Panc1 (cell line): ENCODE results near the gene MST1. TPM values are rescaled to one million over a fixed set of nuclear protein-coding genes. Genes with fewer than 3 reads are reported as not detected.

ENCODE experiments used
- ATAC-seq: fragments of 200-7000 bp; cut with Tn5 transposase; 2 replicates; pipeline ENCODE4 v1.9.1; 2020; ENCODE audit warnings: mild to moderate bottlenecking, moderate library complexity
- BruUV-seq: library from RNA; stranded (reverse); fragments of 400-500 nt; replicated peaks from 2 replicates; lab custom pipeline; 2021; lab: Mats Ljungman, UMichigan
- CTCF ChIA-PET: fragments of 300-600 bp; sonication (Branson Sonifier 250); formaldehyde crosslinking; loops from one replicate; lab custom pipeline; 2022; ENCODE audit warnings: antibody characterized with exemption; lab: Charles Lee
- POLR2A ChIA-PET: fragments of 300-600 bp; sonication (Branson Sonifier 250); formaldehyde crosslinking; loops from one replicate; lab custom pipeline; 2022; ENCODE audit warnings: antibody characterized with exemption; lab: Charles Lee
- DNase-seq: peaks from one replicate; pipeline ENCODE4 v3.0.0-alpha.2; 2010; ENCODE audit warnings: low read depth, low spot score
- H3K27ac ChIP-seq: 2 replicates; pipeline ENCODE4 v1.5.1; 2011; ENCODE audit warnings: mild to moderate bottlenecking, low read length, inconsistent platforms
- H3K27me3 ChIP-seq: fragments of 200-500 bp; sonication (Bioruptor generic); 2 replicates; pipeline ENCODE4 v1.6.0; 2014; ENCODE audit warnings: low read length, inconsistent platforms; ENCODE audit not compliant: control insufficient read depth, insufficient read depth
- H3K36me3 ChIP-seq: fragments of 200-500 bp; sonication (Bioruptor generic); 2 replicates; pipeline ENCODE4 v1.5.1; 2014; ENCODE audit warnings: inconsistent platforms, mild to moderate bottlenecking, low read length, moderate library complexity; ENCODE audit not compliant: control insufficient read depth, insufficient read depth
- H3K4me1 ChIP-seq: 2 replicates; pipeline ENCODE4 v1.5.1; 2011; ENCODE audit warnings: inconsistent platforms, mild to moderate bottlenecking, low read length, moderate library complexity; ENCODE audit not compliant: control insufficient read depth, insufficient read depth
- H3K4me3 ChIP-seq, 2 experiments: 2 replicates each; pipeline ENCODE4 v1.5.1; 2011 to 2012; ENCODE audit warnings: low read depth in 2 of 2, low read length in 2 of 2, mild to moderate bottlenecking in 2 of 2, inconsistent platforms in 1 of 2, moderate library complexity in 1 of 2
- H3K9me3 ChIP-seq: fragments of 200-500 bp; sonication (Bioruptor generic); 2 replicates; pipeline ENCODE4 v1.5.1; 2014; ENCODE audit warnings: low read depth, mild to moderate bottlenecking, inconsistent platforms, low read length, moderate library complexity; ENCODE audit not compliant: control insufficient read depth, insufficient read depth
- POLR2AphosphoS5 ChIP-seq: IDR thresholded peaks from 2 replicates; pipeline ENCODE4 v1.6.1; 2012; ENCODE audit warnings: mild to moderate bottlenecking, low read depth, low read length, moderate library complexity
- SIN3A ChIP-seq: IDR thresholded peaks from 2 replicates; pipeline ENCODE4 v1.6.1; 2012; ENCODE audit warnings: low read depth, mild to moderate bottlenecking, low read length, moderate library complexity, borderline replicate concordance; ENCODE audit not compliant: insufficient read depth
- TCF7L2 ChIP-seq: IDR thresholded peaks from 2 replicates; pipeline ENCODE4 v1.6.1; 2011; ENCODE audit warnings: mild to moderate bottlenecking, low read depth, low read length, inconsistent platforms
- in situ Hi-C: cut with HindIII; loops from 2 replicates; pipeline ENCODE4 v1.10.0; 2016; ENCODE audit warnings: low sequenced_read_pairs, low pct_unique_long_range_greater_than_20kb
- intact Hi-C: fragments of 100-400 bp; cut with micrococcal nuclease; formaldehyde crosslinking; loops from one replicate; pipeline ENCODE4 v1.10.0; 2022; ENCODE audit not compliant: unreplicated experiment
- total RNA-seq: library from RNA; stranded (reverse); gene quantifications from one replicate; pipeline ENCODE4 v1.2.1, GENCODE V29; 2021; ENCODE audit not compliant: unreplicated experiment
- TF ChIP-seq, protein P1 (sequence below): fragments of 450-650 bp; IDR thresholded peaks from 2 replicates; pipeline ENCODE4 v1.5.1; 2017; ENCODE audit warnings: mild to moderate bottlenecking
- TF ChIP-seq, protein P2 (sequence below), 2 experiments: IDR thresholded peaks; 2 replicates each; pipeline ENCODE4 v1.6.1; 2011 to 2012; ENCODE audit warnings: low read depth in 2 of 2, control low read depth in 1 of 2, low read length in 1 of 2, mild to moderate bottlenecking in 1 of 2, moderate library complexity in 1 of 2; ENCODE audit not compliant: insufficient read depth in 1 of 2

Gene MST1
- total RNA-seq, 1 experiment from 2014 or later = 14.0 TPM

DNA sequence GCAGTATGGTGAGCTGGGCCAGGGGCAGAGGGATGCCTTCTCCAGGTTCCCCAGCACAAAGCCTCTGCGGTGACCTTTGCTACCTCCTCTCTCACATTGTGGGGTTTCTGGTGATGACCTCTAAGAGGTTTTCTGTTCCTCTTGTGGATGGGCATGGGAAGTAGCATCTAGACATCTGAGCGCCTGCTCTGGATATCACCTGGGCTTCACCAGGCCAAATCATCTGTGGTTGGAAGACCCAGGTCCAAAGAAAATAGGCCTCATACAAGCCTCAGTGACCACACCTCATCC lies 8.1 kb downstream of the MST1 start:
- no peak for TF ChIP-seq POLR2AphosphoS5
- TF ChIP-seq SIN3A = no peak
- TF ChIP-seq, protein P1, sequence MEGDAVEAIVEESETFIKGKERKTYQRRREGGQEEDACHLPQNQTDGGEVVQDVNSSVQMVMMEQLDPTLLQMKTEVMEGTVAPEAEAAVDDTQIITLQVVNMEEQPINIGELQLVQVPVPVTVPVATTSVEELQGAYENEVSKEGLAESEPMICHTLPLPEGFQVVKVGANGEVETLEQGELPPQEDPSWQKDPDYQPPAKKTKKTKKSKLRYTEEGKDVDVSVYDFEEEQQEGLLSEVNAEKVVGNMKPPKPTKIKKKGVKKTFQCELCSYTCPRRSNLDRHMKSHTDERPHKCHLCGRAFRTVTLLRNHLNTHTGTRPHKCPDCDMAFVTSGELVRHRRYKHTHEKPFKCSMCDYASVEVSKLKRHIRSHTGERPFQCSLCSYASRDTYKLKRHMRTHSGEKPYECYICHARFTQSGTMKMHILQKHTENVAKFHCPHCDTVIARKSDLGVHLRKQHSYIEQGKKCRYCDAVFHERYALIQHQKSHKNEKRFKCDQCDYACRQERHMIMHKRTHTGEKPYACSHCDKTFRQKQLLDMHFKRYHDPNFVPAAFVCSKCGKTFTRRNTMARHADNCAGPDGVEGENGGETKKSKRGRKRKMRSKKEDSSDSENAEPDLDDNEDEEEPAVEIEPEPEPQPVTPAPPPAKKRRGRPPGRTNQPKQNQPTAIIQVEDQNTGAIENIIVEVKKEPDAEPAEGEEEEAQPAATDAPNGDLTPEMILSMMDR = no peak
- TF ChIP-seq TCF7L2 = no peak
- TF ChIP-seq, protein P2, sequence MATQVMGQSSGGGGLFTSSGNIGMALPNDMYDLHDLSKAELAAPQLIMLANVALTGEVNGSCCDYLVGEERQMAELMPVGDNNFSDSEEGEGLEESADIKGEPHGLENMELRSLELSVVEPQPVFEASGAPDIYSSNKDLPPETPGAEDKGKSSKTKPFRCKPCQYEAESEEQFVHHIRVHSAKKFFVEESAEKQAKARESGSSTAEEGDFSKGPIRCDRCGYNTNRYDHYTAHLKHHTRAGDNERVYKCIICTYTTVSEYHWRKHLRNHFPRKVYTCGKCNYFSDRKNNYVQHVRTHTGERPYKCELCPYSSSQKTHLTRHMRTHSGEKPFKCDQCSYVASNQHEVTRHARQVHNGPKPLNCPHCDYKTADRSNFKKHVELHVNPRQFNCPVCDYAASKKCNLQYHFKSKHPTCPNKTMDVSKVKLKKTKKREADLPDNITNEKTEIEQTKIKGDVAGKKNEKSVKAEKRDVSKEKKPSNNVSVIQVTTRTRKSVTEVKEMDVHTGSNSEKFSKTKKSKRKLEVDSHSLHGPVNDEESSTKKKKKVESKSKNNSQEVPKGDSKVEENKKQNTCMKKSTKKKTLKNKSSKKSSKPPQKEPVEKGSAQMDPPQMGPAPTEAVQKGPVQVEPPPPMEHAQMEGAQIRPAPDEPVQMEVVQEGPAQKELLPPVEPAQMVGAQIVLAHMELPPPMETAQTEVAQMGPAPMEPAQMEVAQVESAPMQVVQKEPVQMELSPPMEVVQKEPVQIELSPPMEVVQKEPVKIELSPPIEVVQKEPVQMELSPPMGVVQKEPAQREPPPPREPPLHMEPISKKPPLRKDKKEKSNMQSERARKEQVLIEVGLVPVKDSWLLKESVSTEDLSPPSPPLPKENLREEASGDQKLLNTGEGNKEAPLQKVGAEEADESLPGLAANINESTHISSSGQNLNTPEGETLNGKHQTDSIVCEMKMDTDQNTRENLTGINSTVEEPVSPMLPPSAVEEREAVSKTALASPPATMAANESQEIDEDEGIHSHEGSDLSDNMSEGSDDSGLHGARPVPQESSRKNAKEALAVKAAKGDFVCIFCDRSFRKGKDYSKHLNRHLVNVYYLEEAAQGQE (IDR thresholded peaks at IDR 0.05; ENCODE audit: insufficient read depth in 1 of 2, low read depth in 2 of 2, low read length in 1 of 2) = no peak
- intact Hi-C loops = no loop called here
- H3K27ac ChIP-seq = no peak overlapping the region
- no peak for DNase-seq
- ChIA-PET POLR2A (no interaction called here), CTCF (no interaction called here)
- H3K27me3 ChIP-seq = no peaks in the 10 kb centered on the region
- no peaks in the 10 kb centered on the region for H3K9me3 ChIP-seq
- in situ Hi-C loops = no loop called here
- no peaks in the 10 kb centered on the region for H3K36me3 ChIP-seq
- H3K4me1 ChIP-seq = no peaks in the 10 kb centered on the region
- no peak overlapping the region for H3K4me3 ChIP-seq
- ATAC-seq = no peak
- BruUV-seq = no TSS peak

DNA sequence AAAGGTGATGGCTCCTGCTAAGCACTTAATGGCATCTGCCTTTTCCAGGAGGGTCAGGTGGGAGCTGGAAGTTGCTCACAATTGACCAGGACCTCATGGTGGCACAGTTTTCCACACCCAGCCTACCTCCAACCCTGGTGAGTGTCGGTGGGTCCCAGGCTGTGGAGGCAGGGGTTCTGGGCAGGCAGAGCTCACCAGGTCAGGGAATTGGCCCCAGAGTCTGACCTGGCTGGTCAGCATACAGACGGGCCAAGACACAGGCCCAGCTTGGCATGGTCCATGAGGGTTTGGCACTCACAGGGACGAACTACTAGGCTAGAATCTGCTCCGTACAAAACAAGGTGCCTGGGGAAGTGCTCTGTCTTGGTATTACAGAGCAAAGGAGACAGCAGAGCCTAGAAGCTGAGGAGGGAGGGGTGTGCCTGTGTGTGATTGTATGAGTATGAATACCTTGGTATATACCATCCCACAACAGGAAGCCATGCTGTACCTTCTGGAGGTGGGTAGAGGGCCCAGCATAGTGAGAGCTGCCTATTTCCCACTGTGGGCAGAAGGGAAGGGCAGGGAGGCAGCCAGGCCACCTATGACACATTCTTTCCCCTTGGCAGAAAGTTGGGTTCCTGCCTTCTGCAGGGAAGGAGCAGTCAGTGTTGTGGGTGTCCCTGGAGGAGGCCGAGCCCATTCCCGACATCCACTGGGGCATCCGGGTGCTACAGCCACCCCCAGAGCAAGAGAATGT lies 8.6 kb downstream of the MST1 start:
- no TSS peak for BruUV-seq
- DNase-seq (no peak), ATAC-seq (no peak)
- in situ Hi-C loops (no loop called here), intact Hi-C loops (no loop called here)
- ChIA-PET CTCF (no interaction called here), POLR2A (no interaction called here)
- Histone ChIP-seq H3K27ac (no peak overlapping the region), H3K4me1 (no peaks in the 10 kb centered on the region), H3K27me3 (no peaks in the 10 kb centered on the region), H3K36me3 (peaks cover under 1% of the 10 kb centered on the region; the same call in 1 of the 2 replicates), H3K9me3 (no peaks in the 10 kb centered on the region), H3K4me3 (no peak overlapping the region)
- TF ChIP-seq SIN3A (no peak), TCF7L2 (no peak), POLR2AphosphoS5 (no peak)
- TF ChIP-seq, protein P1 = no peak
- TF ChIP-seq, protein P2 (IDR thresholded peaks at IDR 0.05; ENCODE audit: insufficient read depth in 1 of 2, low read depth in 2 of 2, low read length in 1 of 2) = no peak
